ENCODE measurements around the gene FMN2.

GRCh38 chr1:240474133-240474614 is 382.5 kb downstream of the FMN2 start:
- TF ChIP-seq, protein P1, sequence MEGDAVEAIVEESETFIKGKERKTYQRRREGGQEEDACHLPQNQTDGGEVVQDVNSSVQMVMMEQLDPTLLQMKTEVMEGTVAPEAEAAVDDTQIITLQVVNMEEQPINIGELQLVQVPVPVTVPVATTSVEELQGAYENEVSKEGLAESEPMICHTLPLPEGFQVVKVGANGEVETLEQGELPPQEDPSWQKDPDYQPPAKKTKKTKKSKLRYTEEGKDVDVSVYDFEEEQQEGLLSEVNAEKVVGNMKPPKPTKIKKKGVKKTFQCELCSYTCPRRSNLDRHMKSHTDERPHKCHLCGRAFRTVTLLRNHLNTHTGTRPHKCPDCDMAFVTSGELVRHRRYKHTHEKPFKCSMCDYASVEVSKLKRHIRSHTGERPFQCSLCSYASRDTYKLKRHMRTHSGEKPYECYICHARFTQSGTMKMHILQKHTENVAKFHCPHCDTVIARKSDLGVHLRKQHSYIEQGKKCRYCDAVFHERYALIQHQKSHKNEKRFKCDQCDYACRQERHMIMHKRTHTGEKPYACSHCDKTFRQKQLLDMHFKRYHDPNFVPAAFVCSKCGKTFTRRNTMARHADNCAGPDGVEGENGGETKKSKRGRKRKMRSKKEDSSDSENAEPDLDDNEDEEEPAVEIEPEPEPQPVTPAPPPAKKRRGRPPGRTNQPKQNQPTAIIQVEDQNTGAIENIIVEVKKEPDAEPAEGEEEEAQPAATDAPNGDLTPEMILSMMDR (IDR thresholded peaks at IDR 0.05): no peak
- TF ChIP-seq POLR2A (IDR thresholded peaks at IDR 0.05): no peak

Measured in body of pancreas (tissue), 4 donors.